GM21447 (cell line): Measurements from ENCODE around the gene SH3TC1.

Experiments
- ATAC-seq: cut with Tn5 transposase; IDR thresholded peaks from one replicate; pipeline ENCODE4 v1.9.1; 2021; ENCODE audit not compliant: unreplicated experiment

Gene SH3TC1

GRCh38 chr4:8198206-8198905, 734 bp upstream of the SH3TC1 start:
- ATAC-seq, result peak; percentile 6

- no peak for ATAC-seq
Measured at GRCh38 chr4:8199594-8200301, 658 bp downstream of the SH3TC1 start.

DNA sequence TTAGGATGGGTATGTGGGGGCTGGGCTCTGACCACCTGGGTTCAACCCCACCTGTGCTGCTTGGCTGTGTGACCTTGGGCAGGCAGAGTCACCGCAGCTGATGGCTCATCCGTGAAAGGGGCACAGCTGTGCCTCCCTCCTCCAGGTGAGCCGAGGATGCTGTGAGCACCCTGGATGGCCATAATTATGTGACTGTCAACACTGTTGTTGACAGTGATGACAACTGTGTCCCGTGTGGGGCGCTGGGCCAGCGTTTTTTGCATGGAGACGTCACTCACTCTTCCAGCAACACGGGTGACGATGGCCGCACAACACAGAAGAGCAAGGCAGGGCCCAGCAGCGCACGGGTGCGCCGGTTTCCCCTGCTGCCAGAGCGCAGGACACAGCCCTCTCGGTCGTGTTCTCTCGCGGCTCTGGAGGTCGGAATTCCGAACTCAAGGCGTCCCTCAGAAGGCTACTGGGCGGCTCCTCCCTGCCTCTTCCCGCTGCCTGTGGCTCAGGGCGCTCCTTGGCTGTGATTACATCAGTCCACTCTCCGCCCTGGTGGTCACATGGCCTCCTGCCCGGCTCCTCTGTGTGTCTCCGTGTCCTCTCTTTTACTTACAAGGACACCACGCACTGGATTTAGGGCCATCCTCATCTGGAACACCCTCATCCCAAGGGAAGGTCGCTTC, 1.3 kb downstream of the SH3TC1 start:
- no peak for ATAC-seq

DNA sequence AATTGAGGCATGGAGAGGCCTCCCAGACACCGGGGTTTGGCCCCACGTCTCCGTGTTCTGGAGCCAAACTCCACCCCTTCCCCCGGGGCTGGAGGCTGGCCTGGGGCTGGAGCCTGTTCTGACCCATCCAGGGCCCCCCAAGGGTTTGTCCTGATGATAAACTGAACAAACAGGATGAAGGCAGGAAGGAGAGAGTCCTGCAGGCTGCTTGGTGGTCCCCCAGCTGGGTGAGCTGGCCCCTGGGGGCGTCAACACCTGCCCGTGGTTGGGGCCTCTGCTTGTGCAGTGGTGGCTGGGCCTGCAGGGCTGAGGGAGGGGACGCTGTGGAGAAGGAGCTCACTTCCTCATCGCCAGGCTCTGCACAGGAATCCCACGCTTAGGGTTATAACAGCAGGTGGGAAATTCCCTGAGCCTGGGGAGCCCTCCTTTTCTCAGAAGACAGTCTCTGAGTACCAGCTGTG, 2.3 kb downstream of the SH3TC1 start:
- ATAC-seq, result peak; percentile 40

- no peak for ATAC-seq
Measured at GRCh38 chr4:8202108-8203051, 3.3 kb downstream of the SH3TC1 start.

GRCh38 chr4:8203052-8203401, 3.9 kb downstream of the SH3TC1 start:
- no peak for ATAC-seq

GRCh38 chr4:8203817-8204216, 4.7 kb downstream of the SH3TC1 start:
- ATAC-seq, result no peak

- ATAC-seq, result no peak
Measured at GRCh38 chr4:8204576-8205227, 5.6 kb downstream of the SH3TC1 start.

DNA sequence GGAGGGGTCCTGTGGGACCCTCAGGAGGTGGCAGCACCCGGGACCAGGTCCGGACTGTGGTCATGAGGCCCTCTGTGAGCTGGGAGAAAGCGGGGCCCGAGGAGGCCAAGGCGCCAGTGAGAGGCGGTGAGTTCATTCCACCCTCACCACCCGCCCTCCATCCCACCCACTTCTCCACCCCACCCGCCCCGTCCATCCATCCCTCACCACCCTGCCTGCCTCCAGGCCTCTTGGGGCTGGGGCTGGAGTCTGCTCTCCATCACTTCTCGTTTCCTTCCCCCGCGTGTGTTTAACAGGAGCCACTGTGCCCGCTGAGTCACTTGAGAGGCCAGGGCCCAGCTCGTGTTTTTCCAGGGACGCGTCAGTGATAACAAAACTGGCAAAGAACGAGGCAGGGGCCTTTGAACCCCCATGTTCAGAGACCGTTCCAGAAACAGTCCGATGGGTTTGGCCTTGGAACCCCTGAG, 6.2 kb downstream of the SH3TC1 start:
- no peak for ATAC-seq

GRCh38 chr4:8205749-8206611, 6.9 kb downstream of the SH3TC1 start:
- ATAC-seq, result no peak

- ATAC-seq, result no peak
Measured at GRCh38 chr4:8207314-8207713, 8.2 kb downstream of the SH3TC1 start.

DNA sequence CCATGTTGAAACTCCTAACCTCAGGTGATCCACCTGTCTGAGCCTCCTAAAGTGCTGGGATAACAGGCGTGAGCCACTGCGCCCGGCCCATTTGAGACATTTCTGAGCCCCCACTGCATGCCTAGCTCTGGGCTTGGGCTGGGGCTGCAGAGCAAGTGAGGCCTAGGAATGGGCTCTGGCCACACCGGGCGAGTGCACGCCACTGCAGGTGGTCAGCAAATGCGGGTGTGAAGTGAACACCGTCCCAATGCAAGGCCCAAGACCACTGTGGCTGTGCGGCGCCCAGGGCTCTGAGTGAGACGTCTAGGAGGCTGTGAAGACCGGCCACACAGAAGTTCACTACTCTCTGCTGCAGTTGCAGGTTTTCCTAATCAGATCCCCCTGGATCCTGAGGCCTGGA, 9.5 kb downstream of the SH3TC1 start:
- ATAC-seq, result no peak

GRCh38 chr4:8209181-8209874, 10.2 kb downstream of the SH3TC1 start:
- no peak for ATAC-seq

DNA sequence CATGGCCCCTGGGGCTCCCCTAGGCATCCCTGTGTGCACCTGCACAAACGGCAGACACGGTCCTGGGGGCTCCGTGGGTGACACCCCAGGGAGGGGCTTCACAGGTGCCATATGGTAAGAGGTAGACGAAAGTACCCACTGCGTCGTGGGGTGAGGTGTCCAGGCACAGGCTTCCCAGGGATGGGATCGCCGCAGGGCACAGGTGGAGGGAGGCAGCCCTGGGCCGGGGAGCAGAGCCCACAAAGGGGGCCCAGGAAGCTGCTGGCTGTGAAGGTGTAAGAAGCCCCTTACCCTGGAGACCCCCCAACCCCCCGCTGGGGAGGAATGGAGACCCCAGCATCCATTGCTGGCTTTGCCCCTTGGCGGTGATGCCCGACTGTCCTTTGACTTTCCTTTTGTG, 10.9 kb downstream of the SH3TC1 start:
- no peak for ATAC-seq

DNA sequence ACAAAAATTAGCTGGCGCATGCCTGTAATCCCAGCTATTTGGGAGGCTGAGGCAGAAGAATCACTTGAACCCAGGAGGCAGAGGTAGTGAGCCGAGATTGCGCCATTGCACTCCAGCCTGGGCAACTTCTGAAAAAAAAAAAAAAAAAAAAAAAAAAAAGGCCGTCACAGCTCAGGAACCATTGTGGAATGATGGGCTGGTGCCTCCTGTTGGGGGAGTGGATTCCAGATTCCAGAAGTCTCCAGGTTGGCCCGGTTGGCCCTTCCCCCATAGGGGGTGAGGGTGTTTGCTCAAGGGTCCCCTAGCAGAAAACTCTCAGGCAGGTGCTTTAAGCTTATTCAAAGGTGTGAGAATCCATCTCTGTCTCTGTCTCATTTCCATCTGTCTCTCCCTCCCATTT, 11.5 kb downstream of the SH3TC1 start:
- ATAC-seq, result no peak

GRCh38 chr4:8211251-8211650, 12.2 kb downstream of the SH3TC1 start:
- ATAC-seq, result no peak

DNA sequence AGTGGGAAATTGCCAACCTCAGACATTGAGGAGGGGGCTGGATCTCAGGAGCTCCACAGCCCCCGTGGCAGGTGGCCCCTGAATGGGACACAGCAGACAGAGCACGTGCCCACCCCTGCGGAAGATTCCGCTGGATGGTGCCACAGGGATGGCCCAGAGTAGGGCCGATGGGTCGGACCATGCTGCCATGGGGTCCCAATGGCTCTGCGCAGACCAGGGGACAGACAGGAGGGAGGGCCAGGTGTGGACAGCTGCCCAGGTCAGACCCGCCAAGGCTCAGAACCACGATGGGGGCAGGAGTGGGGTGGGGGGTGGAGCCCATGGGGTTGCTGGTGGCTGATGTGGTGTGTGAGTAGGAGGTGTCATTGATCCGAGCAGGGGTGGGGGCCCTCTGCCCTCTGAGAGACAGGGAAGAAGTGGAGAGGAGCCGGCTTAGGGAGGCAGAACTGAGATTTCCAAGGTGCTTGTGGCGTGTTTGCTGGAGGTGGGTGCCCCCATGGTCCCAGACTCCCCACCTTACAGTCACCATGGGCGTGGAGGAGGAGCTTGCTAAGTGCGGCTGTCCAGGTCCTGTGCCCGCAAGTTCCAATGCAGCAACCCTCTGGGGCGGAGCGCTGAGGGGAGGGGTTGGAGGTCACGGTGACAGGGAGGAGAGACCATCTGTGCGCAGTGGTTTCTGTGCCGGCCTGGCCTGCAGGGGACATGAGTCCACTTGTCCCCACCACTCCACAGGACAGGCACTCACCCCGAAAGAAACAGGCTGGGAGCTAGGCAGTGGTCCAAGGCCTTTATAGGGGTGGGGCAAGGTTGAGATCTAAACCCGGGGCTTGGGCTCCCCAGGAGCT, 12.9 kb downstream of the SH3TC1 start:
- ATAC-seq, result no peak

- no peak for ATAC-seq
Measured at GRCh38 chr4:8212622-8213021, 13.5 kb downstream of the SH3TC1 start.
